IPS-NIHi7 (cell line): ENCODE measurements around the gene KXD1.

ENCODE experiments used
- DNase-seq: peaks from one replicate; pipeline ENCODE4 v3.0.0; 2012; ENCODE audit warnings: mixed read lengths; ENCODE audit errors: extremely low spot score

KXD1 gene

GRCh38 chr19:18601875-18602274 lies 44.2 kb downstream of the KXD1 start:
- no peak for DNase-seq

DNA sequence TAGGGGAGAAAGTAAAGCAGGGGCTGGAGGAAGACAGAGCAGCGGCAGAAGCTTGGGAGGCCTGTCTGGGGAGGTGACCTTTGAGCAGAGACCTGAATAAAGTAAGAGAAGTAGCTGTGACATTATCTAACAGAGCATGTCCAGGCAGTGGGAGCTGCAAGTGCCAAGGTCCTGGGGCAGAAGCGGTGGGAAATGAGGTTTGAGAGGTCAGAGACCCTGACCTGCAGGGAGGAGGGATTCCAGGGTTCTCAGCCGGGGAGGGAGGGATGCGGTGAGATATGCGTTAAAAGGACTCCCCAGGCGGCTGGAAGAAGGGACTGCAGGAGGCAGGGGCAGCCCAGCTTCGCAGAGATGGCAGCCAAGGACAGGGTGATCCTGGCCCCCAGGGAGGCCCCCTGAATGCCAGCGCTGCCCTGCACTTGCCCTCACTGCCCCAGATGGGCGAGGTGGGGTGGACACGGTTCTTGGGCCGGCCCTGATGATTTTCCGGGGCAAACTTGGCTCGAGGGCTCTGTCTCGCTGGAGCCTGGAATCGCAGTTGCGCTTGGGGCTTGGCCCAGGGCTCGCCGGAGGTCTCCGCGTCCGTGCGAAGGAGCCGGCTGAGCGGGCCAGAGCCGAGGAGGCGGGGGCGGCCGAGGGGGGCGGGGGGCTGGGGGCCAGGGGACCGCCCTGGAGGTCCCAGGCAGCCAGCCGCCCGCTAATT lies 45.7 kb downstream of the KXD1 start:
- DNase-seq = peak; percentile 63

DNA sequence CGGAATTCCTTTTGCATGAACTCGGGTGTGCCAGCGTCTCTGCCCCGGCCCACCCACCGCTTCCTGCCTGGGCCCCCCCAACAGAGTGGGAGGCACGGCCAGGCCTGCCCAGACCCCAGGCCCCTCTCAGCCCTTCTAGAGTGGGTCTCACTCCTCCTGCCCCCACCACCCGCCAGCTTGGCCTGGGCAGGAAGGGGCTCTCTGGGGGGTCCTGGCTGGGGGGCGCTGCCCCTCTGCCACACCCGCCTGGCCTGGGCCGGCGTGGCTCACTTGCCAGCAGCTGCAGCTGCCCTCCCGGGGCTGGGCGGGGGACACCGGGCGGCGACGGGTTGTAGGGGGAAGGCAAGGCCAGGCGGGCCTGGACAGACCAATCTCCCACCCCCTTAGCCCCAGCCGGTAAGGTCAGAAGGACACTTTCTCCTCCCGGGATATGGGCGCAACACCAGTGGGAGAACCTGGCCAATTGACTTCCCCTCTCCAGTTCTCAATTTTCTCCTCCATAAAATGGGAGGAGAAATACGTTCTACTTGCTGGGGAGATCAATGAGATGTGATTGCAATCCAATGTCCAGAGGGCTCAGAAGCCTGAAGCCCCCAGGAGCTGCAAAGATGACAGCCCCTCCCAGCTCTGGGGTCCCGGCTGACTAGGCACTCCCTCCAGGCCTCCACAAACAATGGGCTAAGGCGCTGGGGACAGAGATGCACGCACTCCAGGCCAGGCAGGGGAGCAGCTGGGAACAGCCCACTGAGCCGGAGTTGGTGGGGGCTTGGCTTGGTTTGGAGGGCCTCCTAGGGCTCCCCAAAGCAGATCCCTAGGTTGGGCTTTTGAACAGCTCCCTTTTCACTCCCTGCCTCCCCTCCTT lies 46.5 kb downstream of the KXD1 start:
- DNase-seq = no peak

GRCh38 chr19:18604820-18605159 lies 47.1 kb downstream of the KXD1 start:
- DNase-seq = no peak

DNA sequence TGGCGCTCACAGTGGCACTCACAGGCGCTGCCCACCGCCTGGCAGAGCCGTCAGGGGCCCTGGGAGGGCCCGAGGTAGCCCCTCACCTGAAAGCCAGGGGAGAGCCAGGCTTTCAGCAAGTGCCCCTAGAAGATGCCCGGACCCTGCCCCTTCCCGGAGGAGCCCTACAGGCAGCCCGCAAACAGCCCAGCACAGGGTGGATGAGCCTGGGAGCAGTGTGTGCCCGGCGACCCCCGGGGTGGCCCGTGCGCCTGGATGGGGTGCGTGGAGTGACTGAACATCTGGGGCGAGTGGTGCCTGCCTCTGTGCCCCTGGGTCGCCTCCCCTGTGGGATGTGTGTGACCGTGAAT lies 47.5 kb downstream of the KXD1 start:
- DNase-seq = no peak

DNA sequence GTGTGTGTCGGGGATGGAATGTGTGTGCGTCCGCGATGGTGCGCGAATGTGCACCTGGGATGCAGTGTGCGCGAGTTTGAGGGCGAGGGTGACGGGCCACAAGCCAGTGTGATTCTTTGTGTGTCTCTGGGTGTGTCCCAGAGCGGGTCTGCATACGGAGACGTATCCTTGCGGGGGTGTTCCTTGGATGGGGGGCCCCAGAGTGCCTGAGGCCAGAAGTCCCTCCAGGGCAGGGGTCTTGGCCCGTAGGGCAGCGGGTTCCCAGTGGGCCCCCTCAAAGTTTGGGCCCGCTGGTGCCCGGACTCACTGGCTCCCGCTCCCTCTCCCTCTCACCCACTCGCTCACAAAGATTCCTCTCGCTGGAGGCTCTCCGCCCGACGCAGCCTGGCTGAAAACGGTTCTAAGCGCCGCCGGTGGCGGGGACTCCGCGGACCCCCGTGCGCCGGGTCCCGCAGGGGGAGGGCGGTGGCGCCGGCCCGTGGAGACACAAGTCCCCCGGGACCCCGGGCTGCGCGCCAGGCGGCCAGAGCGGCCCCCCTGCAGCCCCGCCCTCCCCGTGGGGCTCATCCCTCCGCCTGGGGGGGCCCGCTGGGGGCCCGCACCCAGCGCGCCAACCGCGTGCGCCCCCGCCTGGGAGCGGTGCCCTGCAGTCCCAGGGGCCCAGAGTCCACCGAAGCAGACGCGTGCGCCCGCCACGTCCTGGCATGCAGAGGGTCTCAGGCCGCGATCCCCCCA lies 48.0 kb downstream of the KXD1 start:
- no peak for DNase-seq

GRCh38 chr19:18606281-18607225 lies 48.9 kb downstream of the KXD1 start, which contains the start of gene CRLF1:
Gene CRLF1, minus strand, starts transcription at chr19:18606799. Its CDS starts 143 bp downstream, at chr19:18606656.
- no peak for DNase-seq

DNA sequence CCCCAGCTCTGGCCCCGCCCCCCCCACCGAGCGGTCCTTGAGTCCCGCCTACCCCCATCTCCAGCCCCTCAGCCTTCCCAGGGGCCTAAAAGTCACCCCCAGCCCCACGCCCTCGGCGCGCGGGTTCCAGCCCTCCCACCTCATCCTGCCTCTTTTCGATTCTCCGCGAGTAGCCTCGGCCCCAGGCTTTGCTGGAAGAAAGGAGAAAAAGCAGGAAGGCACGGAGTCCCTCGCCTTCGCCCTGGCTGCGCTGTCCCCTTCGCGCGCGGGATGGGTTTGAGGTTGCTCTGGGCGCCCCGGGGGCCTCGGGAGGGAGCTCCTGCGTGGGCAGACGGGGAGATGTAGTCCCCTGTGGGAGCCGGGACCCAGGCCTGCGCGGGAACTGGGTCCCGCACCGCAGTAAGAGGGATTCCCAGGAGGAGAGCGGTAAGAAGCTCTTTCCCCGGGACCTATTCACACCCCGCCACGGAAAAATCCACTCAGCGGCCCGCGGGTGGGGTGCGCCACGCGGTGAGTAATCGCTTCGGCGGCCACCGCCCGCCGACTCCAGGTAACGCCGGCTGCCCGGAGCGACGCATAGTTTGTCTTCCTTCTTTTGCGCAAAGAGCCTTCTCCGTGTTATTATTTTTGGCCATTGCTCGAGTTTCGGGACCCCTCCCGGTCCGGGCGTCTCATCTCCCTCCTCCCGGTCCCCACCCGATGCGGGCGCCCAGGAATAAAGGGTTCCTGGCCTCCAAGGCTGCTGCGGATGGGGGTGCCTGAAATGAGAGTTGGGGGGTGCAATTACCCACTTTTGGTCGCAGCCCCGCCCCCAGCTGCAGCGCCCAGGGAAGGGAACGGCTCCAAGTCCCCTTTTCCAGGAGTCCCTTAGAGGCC lies 49.8 kb downstream of the KXD1 start:
- no peak for DNase-seq

DNA sequence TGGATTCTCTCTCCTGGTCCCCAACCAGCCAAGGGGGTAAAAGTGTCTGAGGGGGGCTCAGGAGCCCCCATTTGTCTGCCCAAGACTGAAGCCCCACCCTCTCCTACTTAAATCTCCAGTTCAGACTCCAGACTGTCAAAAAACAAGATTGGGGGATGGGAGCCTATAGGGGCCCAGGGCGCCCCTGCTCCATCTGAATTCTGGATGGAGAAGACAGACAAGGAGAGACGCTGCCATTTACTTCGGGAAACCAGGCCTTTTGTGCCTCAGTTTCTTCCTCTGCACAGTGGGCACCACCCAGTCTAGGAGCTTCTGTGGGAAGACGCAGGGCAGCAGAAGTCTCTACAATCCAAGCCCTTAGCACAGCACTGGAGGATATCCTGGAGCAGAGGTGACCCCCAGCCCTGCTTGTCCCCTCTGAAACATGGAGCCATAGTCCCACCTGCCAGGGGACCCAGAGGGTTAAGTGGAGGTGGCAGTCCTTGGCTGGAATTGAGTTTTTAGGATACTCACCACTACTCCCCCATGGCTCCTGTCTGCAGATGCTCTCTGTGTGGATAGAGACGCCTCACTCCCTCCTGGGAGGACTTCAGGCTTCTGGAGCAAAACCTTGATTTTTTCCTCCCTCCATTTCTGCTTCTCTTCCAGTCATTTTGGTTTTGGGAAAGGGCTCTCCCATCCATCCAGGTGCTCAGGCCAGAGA lies 50.6 kb downstream of the KXD1 start:
- DNase-seq = no peak

DNA sequence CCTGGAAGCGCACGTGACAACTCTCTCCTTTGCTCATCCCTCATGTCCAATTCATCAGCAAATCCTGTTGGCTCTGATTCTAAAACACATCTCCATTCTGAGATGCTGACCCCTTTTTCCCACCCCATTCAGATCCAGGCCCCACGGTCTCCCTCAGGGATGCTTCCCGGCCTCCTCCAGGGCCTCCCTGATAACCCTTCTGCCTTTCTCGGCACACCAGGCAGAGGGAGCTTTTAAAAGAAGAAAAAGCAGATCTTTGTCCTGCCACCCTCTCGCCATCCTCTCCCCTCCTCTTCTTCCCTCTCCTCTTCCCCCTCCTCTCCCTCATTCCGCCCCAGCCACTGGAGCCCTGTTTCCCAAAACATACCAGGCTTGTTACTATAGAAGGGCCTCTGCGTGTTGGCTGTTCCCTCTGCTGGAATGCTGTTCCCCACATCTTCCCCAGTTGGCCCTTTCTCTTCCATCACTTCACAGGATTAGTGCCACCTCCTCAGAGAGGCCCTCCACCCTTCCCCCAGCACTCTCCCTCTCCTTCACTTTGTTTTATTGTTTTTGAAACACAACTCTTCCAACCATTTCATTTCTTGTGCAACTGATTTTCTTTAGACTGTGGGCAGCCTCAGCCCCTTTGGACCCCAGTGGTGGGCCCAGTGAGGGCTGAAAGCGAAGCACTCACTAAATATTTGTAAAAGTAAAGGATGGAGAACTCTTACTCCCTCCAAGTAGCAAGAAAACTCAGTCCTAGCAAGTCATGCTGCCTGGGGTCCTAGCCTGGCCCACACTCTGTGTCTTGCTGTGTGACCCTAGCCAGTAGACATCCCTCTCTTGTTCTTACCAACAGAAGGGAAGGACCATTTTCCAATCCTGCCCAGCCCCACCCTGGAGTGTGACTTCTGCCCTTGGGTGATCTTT lies 51.4 kb downstream of the KXD1 start:
- DNase-seq = no peak

DNA sequence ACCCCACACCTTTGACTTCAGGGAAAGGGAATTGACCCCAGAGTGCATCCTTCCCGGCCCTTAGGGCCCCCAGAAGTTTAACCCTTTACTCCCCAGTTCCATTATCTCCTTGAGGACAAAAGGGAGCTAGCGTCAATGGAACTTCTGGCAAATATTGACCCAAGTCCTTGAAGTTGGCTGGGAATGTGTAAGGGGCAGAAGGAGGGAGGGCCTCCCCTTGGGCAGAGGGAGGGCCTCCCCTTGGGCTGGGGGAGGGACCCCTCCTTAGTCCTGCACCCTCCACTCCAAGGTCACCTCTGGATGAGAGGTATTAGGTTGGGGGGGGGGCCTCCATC lies 52.0 kb downstream of the KXD1 start:
- DNase-seq = no peak

DNA sequence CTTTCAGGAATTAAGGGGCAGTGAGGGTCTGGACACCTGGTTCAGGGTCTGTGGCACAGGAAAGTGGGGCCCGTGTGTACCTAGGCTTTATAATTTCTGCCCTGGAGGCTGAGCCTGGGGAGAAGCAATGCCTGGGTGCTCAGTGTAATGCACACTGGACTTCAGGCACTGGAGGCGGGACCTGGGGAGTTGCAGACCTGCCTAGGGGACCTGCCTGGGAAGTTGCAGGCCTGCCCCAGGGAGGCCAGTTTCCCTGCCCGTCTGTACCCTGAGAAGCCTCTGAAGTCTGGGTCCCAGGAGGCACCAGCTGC lies 52.5 kb downstream of the KXD1 start:
- no peak for DNase-seq

DNA sequence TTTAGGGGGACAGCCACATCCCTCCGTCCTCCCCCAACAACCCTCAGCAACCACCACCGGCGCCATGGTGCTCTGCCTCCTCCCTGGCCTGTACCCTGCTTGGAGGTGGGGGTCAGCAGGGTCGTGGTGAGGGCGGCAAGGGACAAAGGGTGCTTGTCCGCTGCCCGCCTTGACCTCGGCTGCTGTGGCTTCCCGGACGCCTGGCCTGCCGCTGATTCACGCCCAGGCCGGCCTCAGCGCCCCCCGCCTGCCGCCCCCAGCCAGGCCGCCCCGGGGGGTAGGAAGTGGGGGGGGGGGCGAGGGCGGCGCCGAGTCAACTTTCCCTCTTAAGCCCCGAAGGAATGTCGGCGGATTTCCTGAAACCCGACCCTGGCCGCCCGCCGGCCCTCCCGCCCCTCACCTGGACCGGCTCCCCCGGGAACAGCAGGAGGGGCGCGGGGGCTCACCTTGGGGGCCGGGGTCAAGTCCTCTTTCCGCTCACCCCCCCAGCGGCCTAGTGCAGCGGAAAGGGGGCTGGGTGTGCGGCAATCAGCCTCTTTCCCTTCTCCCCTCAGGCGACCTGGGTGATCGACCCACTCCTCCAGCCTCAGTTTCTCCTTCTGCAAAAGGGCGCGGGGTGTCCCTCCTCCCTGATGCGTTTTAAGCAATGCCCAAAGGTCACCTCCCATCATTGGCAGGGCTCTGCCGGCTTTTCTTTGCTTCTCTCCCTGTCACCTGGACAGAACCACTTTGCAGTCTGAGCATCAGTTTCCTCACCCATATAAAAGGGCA lies 53.1 kb downstream of the KXD1 start:
- peak; percentile 56 for DNase-seq

GRCh38 chr19:18611327-18612050 lies 53.8 kb downstream of the KXD1 start:
- DNase-seq = peak; percentile 72

- DNase-seq = no peak
Observed at GRCh38 chr19:18612051-18612771, 54.5 kb downstream of the KXD1 start.

DNA sequence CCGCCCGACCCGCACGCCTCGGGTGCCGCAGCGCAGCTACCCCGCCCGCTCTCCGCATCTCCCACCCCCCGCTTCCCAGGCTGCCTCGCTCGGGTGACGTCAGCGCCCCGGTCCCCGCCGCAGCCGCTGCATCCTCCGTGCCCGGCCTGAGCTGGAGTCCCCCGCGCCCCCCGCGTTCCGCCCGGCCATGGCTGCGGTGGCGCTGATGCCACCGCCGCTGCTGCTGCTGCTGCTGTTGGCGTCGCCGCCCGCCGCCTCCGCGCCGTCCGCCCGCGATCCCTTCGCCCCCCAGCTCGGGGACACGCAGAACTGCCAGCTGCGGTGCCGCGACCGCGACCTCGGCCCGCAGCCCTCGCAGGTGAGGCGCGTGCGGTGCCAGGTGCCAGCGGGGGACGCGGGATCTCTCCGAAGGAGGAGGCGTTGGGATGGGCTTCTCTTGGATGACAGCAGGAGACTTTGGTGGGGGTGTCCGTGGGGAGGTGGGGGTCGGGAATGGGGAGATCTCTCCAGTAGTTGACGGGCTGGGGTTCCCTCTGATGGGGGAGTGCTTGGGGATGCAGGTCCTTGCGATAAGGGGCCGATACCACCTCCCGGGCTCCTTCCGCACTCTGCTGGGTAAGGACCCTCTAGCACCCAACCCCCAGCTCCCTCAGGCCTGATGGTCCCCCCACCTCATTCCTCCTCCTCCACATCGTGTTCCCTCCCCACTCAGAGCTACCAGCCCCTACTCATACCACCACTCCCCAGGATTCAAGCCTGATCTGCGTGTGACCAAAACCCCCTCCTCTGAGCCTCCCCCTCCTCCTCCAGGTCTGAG lies 55.3 kb downstream of the KXD1 start, which contains the start of gene TMEM59L:
Gene TMEM59L, plus strand, starts transcription at position 99 of the 817 bp plus-strand sequence. Its CDS starts 89 bp downstream, at position 188.
- DNase-seq = no peak
